DND-41 (cell line): Measurements from ENCODE around the gene RAD51B.

Experiments used
- ATAC-seq: fragments of 200-7000 bp; cut with Tn5 transposase; 3 replicates; pipeline ENCODE4 v1.9.1; 2021; ENCODE audit warnings: low read depth; ENCODE audit not compliant: insufficient read depth
- DNase-seq: peaks from one replicate; pipeline ENCODE4 v3.0.0-alpha.2; 2020
- H2AFZ ChIP-seq: 2 replicates; pipeline ENCODE4 v1.6.0; 2012; ENCODE audit warnings: low read depth, low read length
- H3K27ac ChIP-seq: 2 replicates; pipeline ENCODE4 v1.5.1; 2012; ENCODE audit warnings: low read length, inconsistent platforms
- H3K27me3 ChIP-seq: fragments of 200-600 bp; sonication (generic); 2 replicates; pipeline ENCODE4 v1.6.0; 2012; ENCODE audit warnings: low read length, mild to moderate bottlenecking, inconsistent platforms; ENCODE audit not compliant: insufficient read depth, poor library complexity
- H3K36me3 ChIP-seq: 2 replicates; pipeline ENCODE4 v1.5.1; 2012; ENCODE audit warnings: low read length, inconsistent platforms; ENCODE audit not compliant: insufficient read depth
- H3K4me1 ChIP-seq: 2 replicates; pipeline ENCODE4 v1.5.1; 2012; ENCODE audit warnings: mild to moderate bottlenecking, low read length; ENCODE audit not compliant: insufficient read depth
- H3K4me2 ChIP-seq: 2 replicates; pipeline ENCODE4 v1.6.0; 2012; ENCODE audit warnings: mild to moderate bottlenecking, moderate library complexity, low read length, inconsistent platforms; ENCODE audit not compliant: insufficient read depth
- H3K4me3 ChIP-seq, 2 experiments: fragments of 200-600 bp in 1 of 2; shearing (Covaris generic) in 1 of 2; 2 replicates each; pipeline ENCODE4 v1.5.1; 2012 to 2016; ENCODE audit warnings: inconsistent platforms in 2 of 2, low read length in 2 of 2, mild to moderate bottlenecking in 2 of 2, low read depth in 1 of 2, moderate library complexity in 1 of 2
- H3K79me2 ChIP-seq: 2 replicates; pipeline ENCODE4 v1.6.0; 2012; ENCODE audit warnings: low read length, inconsistent platforms; ENCODE audit not compliant: insufficient read depth
- H3K9ac ChIP-seq: 2 replicates; pipeline ENCODE4 v1.6.0; 2012; ENCODE audit warnings: low read depth, mild to moderate bottlenecking, inconsistent platforms, low read length, moderate library complexity
- H3K9me3 ChIP-seq: 2 replicates; pipeline ENCODE4 v1.5.1; 2012; ENCODE audit warnings: low read length, moderate library complexity, mild to moderate bottlenecking, inconsistent platforms; ENCODE audit not compliant: insufficient read depth, severe bottlenecking
- H4K20me1 ChIP-seq: 2 replicates; pipeline ENCODE4 v1.6.0; 2012; ENCODE audit warnings: low read length; ENCODE audit not compliant: insufficient read depth
- CTCF ChIP-seq: IDR thresholded peaks from 2 replicates; pipeline ENCODE4 v1.5.1; 2012; ENCODE audit warnings: borderline replicate concordance, low read length, moderate library complexity, mild to moderate bottlenecking; ENCODE audit not compliant: poor library complexity, severe bottlenecking; ENCODE audit errors: extremely low read depth
- EZH2 ChIP-seq: IDR thresholded peaks from 3 replicates; pipeline ENCODE4 v1.6.1; 2012; ENCODE audit warnings: borderline replicate concordance, low read depth, mild to moderate bottlenecking, moderate library complexity, low read length, inconsistent platforms; ENCODE audit not compliant: severe bottlenecking

RAD51B gene

GRCh38 chr14:68039593-68039992, 220.0 kb downstream of the RAD51B start:
- Histone ChIP-seq H3K79me2 (no peaks in the 10 kb centered on the region), H3K27me3 (no peaks in the 10 kb centered on the region), H3K4me3 (no peak overlapping the region), H3K36me3 (no peaks in the 10 kb centered on the region), H3K9ac (no peak overlapping the region), H2AFZ (no peak overlapping the region), H3K9me3 (no peaks in the 10 kb centered on the region), H4K20me1 (no peaks in the 10 kb centered on the region), H3K4me1 (no peaks in the 10 kb centered on the region), H3K4me2 (no peak overlapping the region), H3K27ac (no peak overlapping the region)
- ATAC-seq (no peak), DNase-seq (no peak)
- no peak for TF ChIP-seq CTCF

GRCh38 chr14:68040633-68041369, 221.2 kb downstream of the RAD51B start:
- Histone ChIP-seq H3K4me3 (no peak overlapping the region), H2AFZ (no peak overlapping the region), H3K9me3 (no peaks in the 10 kb centered on the region)

GRCh38 chr14:68041876-68042354, 222.3 kb downstream of the RAD51B start:
- H4K20me1 ChIP-seq: no peaks in the 10 kb centered on the region
- no peaks in the 10 kb centered on the region for H3K27me3 ChIP-seq
- H3K9ac ChIP-seq: no peak overlapping the region
- no peak overlapping the region for H3K27ac ChIP-seq
- TF ChIP-seq EZH2: no peak
- no peak for TF ChIP-seq CTCF
- H3K36me3 ChIP-seq: no peaks in the 10 kb centered on the region
- no peaks in the 10 kb centered on the region for H3K4me1 ChIP-seq
- ATAC-seq (no peak), DNase-seq (no peak)
- no peak overlapping the region for H3K4me3 ChIP-seq
- no peaks in the 10 kb centered on the region for H3K79me2 ChIP-seq
- no peaks in the 10 kb centered on the region for H3K9me3 ChIP-seq
- no peak overlapping the region for H3K4me2 ChIP-seq
- no peak overlapping the region for H2AFZ ChIP-seq

More at GRCh38 chr14:68040633-68041369, 221.2 kb downstream of the RAD51B start:
- ATAC-seq (no peak), DNase-seq (no peak)
- H3K27me3 ChIP-seq: no peaks in the 10 kb centered on the region
- H3K4me2 ChIP-seq: no peak overlapping the region
- H3K36me3 ChIP-seq: no peaks in the 10 kb centered on the region
- no peak overlapping the region for H3K27ac ChIP-seq
- TF ChIP-seq EZH2 (no peak), CTCF (no peak)
- no peaks in the 10 kb centered on the region for H3K79me2 ChIP-seq
- H4K20me1 ChIP-seq: no peaks in the 10 kb centered on the region
- no peaks in the 10 kb centered on the region for H3K4me1 ChIP-seq
- no peak overlapping the region for H3K9ac ChIP-seq
